Rectal smooth muscle tissue (tissue), 1 donor: Measurements from ENCODE around the gene STK33.

ENCODE experiments used
- H3K27ac ChIP-seq: one replicate; pipeline ENCODE4 v1.7.0; 2013; ENCODE audit warnings: low read depth, low read length, inconsistent platforms
- H3K27me3 ChIP-seq: one replicate; pipeline ENCODE4 v1.7.0; 2013; ENCODE audit warnings: low read length; ENCODE audit not compliant: control insufficient read depth, insufficient read depth
- H3K36me3 ChIP-seq: one replicate; pipeline ENCODE4 v1.7.0; 2013; ENCODE audit warnings: low read length; ENCODE audit not compliant: control insufficient read depth, insufficient read depth
- H3K4me1 ChIP-seq: one replicate; pipeline ENCODE4 v1.7.0; 2013; ENCODE audit warnings: low read length; ENCODE audit not compliant: control insufficient read depth, insufficient read depth
- H3K4me3 ChIP-seq: one replicate; pipeline ENCODE4 v1.7.0; 2013; ENCODE audit warnings: low read length
- H3K9ac ChIP-seq: one replicate; pipeline ENCODE4 v1.7.0; 2013; ENCODE audit warnings: low read length

STK33 gene

DNA sequence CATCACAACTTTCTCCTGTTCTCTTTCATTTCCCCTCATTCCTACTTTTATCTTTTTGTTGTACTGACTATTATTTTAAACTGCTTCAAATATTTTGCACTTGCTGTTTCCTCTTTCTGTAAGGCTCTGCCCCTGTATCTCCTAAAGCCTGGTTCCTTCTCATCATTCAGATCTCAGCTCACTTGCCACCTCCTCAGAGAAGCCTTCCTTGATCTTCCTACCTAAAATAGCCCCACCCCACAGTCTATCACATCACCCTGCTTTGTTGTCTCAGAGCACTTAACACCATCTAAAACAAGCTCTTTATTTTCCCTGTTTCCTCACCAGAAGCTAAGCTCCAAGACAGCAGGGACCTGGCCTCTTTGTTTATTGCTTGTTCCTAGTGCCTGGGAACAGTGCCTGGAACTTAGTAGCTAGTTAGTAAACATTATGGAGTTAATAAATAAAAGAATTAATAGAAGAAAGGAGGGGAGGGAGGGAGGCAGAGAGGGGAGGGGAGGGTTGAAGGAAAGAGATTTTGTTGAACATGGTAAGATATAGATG, 2.5 kb upstream of the STK33 start:
- Histone ChIP-seq H3K9ac (no peak overlapping the region), H3K36me3 (no peaks in the 10 kb centered on the region)

DNA sequence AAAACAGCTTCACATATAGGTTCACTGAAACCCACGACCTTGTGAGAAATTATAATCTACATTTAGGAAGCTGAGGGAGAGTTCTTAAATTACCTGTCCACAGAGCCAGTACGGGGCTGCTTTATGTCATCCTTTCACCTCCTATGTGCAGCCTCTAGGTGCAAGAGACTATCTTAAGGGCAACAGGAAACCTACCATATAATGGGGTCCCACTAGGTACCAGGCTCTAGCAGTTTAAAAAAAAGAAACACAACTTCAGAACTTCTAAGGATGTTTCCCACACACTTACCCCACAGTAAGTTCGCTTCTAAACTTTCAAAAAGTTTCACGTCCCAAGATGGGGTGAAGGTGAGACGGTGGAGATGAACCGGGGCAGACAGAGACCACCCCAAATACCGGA, 573 bp downstream of the STK33 start:
- Histone ChIP-seq H3K9ac (no peak overlapping the region), H3K27ac (no peak overlapping the region), H3K27me3 (no peaks in the 10 kb centered on the region), H3K4me3 (peak overlapping the region; percentile 71), H3K36me3 (no peaks in the 10 kb centered on the region), H3K4me1 (peaks cover 7% of the 10 kb centered on the region)

More for the DNA sequence above, 2.5 kb upstream of the STK33 start:
- H3K27ac ChIP-seq: no peak overlapping the region
- H3K27me3 ChIP-seq: no peaks in the 10 kb centered on the region
- peaks cover 7% of the 10 kb centered on the region for H3K4me1 ChIP-seq
- H3K4me3 ChIP-seq: no peak overlapping the region

DNA sequence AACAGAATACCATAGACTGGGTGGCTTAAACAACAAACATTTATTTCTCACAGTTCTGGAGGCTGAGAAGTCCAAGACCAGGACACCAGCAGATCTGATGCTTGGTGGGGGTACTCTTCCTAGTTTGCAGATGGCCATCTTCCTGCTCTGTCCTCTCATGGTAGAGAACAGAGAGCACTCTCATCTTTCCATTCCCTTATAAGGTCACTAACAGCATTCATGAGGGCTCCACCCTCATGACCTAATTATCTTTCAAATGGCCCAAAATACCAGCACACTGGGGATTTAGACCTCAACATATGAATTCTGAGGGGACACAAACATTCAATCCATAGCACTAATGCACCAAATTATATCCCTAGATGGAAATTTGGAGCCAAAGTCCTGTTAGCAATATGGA, 6.1 kb downstream of the STK33 start:
- H3K27me3 ChIP-seq: no peaks in the 10 kb centered on the region
- H3K4me3 ChIP-seq: no peak overlapping the region
- no peaks in the 10 kb centered on the region for H3K4me1 ChIP-seq
- no peaks in the 10 kb centered on the region for H3K36me3 ChIP-seq
- no peak overlapping the region for H3K9ac ChIP-seq
- H3K27ac ChIP-seq: no peak overlapping the region

DNA sequence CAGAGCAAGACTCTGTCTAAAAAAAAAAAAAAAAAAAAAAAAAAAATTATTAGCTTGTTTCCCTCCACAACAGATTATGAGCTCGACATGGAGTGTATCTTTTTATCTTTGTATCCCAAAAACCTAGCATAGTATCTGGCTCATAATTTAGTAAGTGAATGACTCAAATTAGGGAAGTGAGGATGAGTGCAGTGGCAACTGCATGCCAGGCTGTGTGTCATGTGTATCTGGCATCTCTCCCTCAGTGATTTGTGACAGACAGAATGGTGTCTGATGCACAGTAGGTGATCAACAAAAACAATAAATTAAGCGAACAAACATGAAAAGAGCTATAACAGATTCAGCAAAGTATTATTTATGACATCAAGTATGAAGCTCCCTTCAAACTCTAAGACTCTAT, 7.2 kb downstream of the STK33 start:
- Histone ChIP-seq H3K4me3 (no peak overlapping the region), H3K9ac (no peak overlapping the region), H3K27ac (no peak overlapping the region), H3K27me3 (no peaks in the 10 kb centered on the region), H3K36me3 (no peaks in the 10 kb centered on the region), H3K4me1 (no peaks in the 10 kb centered on the region)

DNA sequence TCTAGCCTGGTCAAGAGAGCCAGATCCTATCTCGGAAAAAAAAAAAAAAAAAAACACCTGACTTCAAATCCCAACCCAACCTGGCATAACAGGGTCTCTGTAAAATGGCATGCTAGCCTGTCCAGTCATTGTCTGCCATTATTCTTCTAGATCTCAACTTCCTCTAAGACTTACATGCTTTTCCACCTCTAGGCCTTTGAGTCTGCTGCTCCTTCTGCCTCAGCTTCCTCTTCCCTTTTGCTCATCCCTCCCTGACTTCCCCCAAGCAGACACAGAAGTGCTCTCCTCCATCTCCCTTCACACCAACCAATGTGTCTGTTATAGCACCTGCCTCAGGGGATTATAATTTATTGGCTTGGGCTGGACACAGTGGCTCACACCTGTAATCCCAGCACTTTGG, 7.8 kb downstream of the STK33 start:
- no peak overlapping the region for H3K9ac ChIP-seq
- no peak overlapping the region for H3K4me3 ChIP-seq
- H3K36me3 ChIP-seq: no peaks in the 10 kb centered on the region
- no peaks in the 10 kb centered on the region for H3K27me3 ChIP-seq
- H3K27ac ChIP-seq: no peak overlapping the region
- no peaks in the 10 kb centered on the region for H3K4me1 ChIP-seq

DNA sequence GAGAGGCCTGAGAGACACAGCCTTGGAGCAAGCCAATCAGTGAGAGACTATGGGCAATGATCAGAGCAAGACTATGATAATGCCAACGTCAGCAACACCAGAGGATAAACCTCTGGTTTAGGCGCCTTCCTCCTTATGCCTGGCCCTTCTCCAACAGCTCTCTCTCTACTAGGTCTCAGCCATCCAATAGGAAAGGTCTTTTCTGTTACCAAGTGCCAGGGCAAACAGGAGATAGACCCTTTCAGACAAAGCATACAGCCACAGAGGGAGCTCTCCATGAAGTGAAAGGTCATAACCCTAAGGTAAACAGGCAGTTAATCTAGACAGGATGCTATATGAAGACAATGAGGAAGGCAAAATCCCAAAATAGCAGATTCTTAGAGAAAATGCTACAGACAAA, 9.5 kb downstream of the STK33 start:
- no peak overlapping the region for H3K4me3 ChIP-seq
- H3K4me1 ChIP-seq: no peaks in the 10 kb centered on the region
- no peak overlapping the region for H3K9ac ChIP-seq
- H3K27ac ChIP-seq: no peak overlapping the region
- no peaks in the 10 kb centered on the region for H3K27me3 ChIP-seq
- no peaks in the 10 kb centered on the region for H3K36me3 ChIP-seq

DNA sequence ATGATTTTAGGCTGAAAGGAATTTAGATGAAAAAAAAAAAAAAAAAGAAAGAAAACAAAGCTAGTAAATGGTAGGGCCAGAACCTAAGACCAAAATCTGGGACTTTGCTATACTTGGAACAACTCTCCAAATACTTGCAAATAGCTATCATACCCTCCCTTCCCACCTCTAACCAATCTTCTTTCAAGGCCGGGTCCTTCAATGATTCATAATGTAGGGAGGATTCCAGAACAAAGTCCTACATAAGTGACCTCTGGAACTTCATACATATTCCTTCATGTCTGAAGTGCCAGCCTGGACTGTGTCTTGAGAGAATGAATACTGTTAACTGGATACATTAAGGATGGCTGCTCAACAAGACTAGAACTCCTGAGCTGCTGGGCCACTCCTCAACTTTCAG, 9.9 kb downstream of the STK33 start:
- no peaks in the 10 kb centered on the region for H3K36me3 ChIP-seq
- H3K27ac ChIP-seq: no peak overlapping the region
- H3K27me3 ChIP-seq: no peaks in the 10 kb centered on the region
- no peak overlapping the region for H3K4me3 ChIP-seq
- no peaks in the 10 kb centered on the region for H3K4me1 ChIP-seq
- no peak overlapping the region for H3K9ac ChIP-seq

DNA sequence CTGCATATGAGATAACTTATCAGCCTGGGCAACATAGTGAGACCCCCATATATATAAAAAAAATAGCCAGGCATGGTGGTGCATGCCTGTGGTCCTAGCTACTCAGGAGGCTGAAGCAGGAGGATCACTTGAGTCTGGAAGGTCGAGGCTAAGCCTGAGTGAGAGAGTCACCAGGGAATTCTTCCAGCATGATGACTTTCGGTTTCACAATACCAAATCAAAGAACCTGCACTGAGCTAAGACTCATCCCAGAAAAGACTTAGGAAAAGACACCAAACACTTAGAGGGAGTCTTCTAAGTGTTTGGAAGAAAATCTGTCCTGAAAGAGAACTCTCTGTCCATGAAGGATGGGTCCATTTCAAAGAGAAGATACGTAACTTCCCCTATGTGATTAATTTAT, 12.7 kb downstream of the STK33 start:
- Histone ChIP-seq H3K36me3 (no peaks in the 10 kb centered on the region), H3K9ac (no peak overlapping the region), H3K27me3 (no peaks in the 10 kb centered on the region), H3K4me1 (no peaks in the 10 kb centered on the region), H3K27ac (no peak overlapping the region), H3K4me3 (no peak overlapping the region)

DNA sequence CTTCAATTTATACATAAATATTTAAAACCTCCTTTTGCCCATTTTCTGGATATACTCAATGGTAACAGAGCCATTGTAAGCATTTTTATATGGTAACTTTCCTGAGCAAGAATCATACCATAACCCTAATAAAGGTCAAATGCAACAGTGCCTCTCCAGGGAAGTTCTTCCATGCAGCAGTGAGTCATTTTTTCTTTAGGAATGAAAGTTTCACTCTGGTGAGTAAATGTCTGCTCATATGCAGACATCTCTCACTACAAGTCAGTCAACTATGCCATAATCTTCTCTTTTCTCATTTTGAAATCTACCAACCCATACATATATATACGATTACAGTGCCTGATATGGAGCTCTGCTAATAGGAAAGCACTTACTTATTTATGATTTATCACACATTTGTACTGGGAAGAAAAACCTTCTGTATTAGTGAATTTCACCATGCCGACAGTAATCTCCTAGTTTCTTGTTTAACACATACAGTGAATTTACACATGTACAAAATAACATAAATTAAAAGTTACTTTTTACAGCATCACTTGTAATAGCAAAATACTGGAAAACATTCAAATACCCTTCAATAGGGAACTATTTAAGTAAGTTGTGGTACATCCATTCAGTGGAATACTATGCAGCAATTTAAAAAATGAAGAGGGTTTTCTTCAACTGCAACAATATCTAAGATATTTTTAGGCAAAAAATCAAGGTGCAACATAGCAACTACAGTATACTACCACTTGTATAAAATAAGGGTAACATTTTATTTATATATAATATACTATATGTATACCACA, 16.0 kb downstream of the STK33 start:
- no peak overlapping the region for H3K27ac ChIP-seq
- H3K9ac ChIP-seq: no peak overlapping the region
- no peaks in the 10 kb centered on the region for H3K27me3 ChIP-seq
- no peak overlapping the region for H3K4me3 ChIP-seq
- H3K4me1 ChIP-seq: no peaks in the 10 kb centered on the region
- H3K36me3 ChIP-seq: no peaks in the 10 kb centered on the region

DNA sequence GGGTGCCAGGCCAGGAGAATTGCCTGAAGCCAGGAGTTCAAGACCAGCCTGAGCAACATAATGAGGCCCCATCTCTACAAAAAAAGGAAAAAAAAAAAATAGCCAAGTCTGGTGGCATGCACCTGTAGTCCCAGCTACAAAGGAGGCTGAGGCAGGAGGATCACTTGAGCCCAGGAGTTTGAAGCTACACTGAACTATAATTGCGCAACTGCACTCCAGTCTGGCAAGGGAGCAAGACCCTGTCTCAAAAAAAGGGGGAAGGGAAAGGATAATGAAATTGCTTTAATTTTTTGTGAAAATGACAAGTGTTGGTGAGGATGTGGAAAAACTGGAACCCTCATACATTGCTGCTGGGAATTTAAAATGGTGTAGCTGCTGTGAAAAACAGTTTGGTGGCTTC, 19.2 kb downstream of the STK33 start:
- H3K27ac ChIP-seq: no peak overlapping the region
- no peaks in the 10 kb centered on the region for H3K27me3 ChIP-seq
- H3K9ac ChIP-seq: no peak overlapping the region
- no peak overlapping the region for H3K4me3 ChIP-seq
- no peaks in the 10 kb centered on the region for H3K36me3 ChIP-seq
- H3K4me1 ChIP-seq: no peaks in the 10 kb centered on the region

DNA sequence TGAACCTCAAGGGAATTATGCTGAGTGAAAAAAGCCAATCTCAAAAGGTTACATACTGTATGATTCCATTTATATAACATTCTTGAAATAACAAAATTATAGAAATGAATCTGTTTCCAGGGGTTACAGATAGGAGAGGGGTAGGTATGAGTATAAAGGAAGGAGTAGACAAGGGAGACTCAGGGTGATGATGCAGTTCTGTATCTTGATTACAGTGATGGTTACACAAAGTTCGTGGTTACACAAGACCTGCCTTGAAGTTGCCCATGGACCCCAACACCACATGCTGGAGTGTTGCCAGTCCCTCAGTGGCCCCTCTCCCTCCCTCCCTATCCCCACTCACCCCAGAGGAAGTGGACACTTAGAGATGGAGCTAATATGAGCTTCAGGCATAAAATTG, 20.3 kb downstream of the STK33 start:
- Histone ChIP-seq H3K4me3 (no peak overlapping the region), H3K27ac (no peak overlapping the region), H3K36me3 (no peaks in the 10 kb centered on the region), H3K27me3 (no peaks in the 10 kb centered on the region), H3K9ac (no peak overlapping the region), H3K4me1 (no peaks in the 10 kb centered on the region)

DNA sequence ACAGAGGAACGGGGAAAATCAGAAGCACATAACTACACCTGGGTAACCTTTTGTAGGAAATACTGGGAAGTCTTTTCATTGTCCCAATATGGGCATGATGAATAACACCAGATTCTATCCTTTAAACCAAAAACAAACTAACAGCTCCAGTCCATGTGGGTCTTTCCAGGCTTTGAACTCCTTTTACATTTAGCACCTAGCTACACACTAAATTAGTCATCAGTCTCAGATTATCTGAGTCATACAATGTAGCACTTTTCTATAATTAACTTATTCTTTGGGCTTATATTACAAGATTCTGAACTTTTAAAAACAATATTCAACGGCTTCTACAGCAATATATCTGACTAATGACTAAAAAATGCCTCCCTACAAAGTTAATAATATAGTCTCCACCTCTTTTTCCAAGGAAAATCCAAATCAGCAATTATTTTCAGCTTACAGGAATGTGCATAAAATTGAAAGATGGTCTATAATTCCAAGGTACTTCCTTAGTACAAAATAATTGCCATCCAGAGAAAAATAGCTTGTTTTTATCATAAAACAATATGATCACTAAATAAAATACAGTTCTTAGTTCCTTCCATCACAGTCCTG, 26.3 kb downstream of the STK33 start:
- Histone ChIP-seq H3K36me3 (no peaks in the 10 kb centered on the region), H3K27me3 (no peaks in the 10 kb centered on the region), H3K27ac (no peak overlapping the region), H3K4me3 (no peak overlapping the region), H3K9ac (no peak overlapping the region), H3K4me1 (no peaks in the 10 kb centered on the region)
